IMR-90 (cell line): ENCODE data around the gene C9orf78. TPM values are rescaled to one million over a fixed set of nuclear protein-coding genes. Genes with fewer than 3 reads are reported as not detected.

ENCODE experiments used
- ATAC-seq: fragments of 200-7000 bp; cut with Tn5 transposase; 2 replicates; pipeline ENCODE4 v1.9.1; 2020; ENCODE audit warnings: low read depth, mild to moderate bottlenecking, moderate library complexity
- BruUV-seq: library from RNA; stranded (reverse); fragments of 400-500 nt; replicated peaks from 2 replicates; lab custom pipeline; 2021; lab: Mats Ljungman, UMichigan
- CTCF ChIA-PET: fragments of 300-600 bp; formaldehyde crosslinking; extraction: SDS; loops from one replicate; lab custom pipeline; 2021; ENCODE audit warnings: antibody characterized with exemption; lab: Yijun Ruan, JAX
- POLR2A ChIA-PET: fragments of 300-600 bp; sonication (Branson Sonifier 250); formaldehyde crosslinking; loops from one replicate; lab custom pipeline; 2022; ENCODE audit warnings: antibody characterized with exemption; ENCODE audit not compliant: unreplicated experiment; lab: Charles Lee
- DNase-seq: peaks from one replicate; pipeline ENCODE4 v3.0.0; 2013
- H2AFZ ChIP-seq: replicated peaks from 2 replicates; pipeline ENCODE3; 2013; ENCODE audit warnings: low read length, mild to moderate bottlenecking; ENCODE audit not compliant: poor library complexity
- H2AK5ac ChIP-seq: 2 replicates; pipeline ENCODE4 v1.6.1; 2013; ENCODE audit warnings: low read depth, low read length, inconsistent platforms
- H2AK9ac ChIP-seq: replicated peaks from 2 replicates; pipeline ENCODE3; 2013; ENCODE audit warnings: mild to moderate bottlenecking, low read depth, low read length, moderate library complexity; ENCODE audit not compliant: poor library complexity
- H2BK120ac ChIP-seq: 2 replicates; pipeline ENCODE4 v1.6.1; 2013; ENCODE audit warnings: low read depth, low read length, inconsistent platforms
- H2BK15ac ChIP-seq: 3 replicates; pipeline ENCODE4 v1.6.1; 2013; ENCODE audit warnings: low read depth, low read length, inconsistent platforms
- H2BK20ac ChIP-seq: 2 replicates; pipeline ENCODE4 v1.6.1; 2013; ENCODE audit warnings: low read depth, mild to moderate bottlenecking, inconsistent platforms, low read length, moderate library complexity
- H2BK5ac ChIP-seq: 2 replicates; pipeline ENCODE4 v1.6.1; 2013; ENCODE audit warnings: mild to moderate bottlenecking, low read depth, low read length, inconsistent platforms; ENCODE audit not compliant: poor library complexity, severe bottlenecking
- H3K14ac ChIP-seq: replicated peaks from 2 replicates; pipeline ENCODE4 v1.6.1; 2013; ENCODE audit warnings: low read depth, low read length, inconsistent platforms
- H3K18ac ChIP-seq: 2 replicates; pipeline ENCODE4 v1.6.1; 2013; ENCODE audit warnings: low read depth, low read length, control low read depth
- H3K23ac ChIP-seq: 2 replicates; pipeline ENCODE4 v1.6.1; 2013; ENCODE audit warnings: low read depth, low read length, inconsistent platforms
- H3K27ac ChIP-seq: 2 replicates; pipeline ENCODE4 v1.5.1; 2013; ENCODE audit warnings: mild to moderate bottlenecking, control low read depth, low read length; ENCODE audit not compliant: insufficient read depth
- H3K27me3 ChIP-seq: 2 replicates; pipeline ENCODE4 v1.6.1; 2013; ENCODE audit warnings: low read length; ENCODE audit not compliant: control insufficient read depth, insufficient read depth
- H3K36me3 ChIP-seq: 2 replicates; pipeline ENCODE4 v1.6.1; 2013; ENCODE audit warnings: low read length, mixed read lengths; ENCODE audit not compliant: control insufficient read depth, insufficient read depth
- H3K4ac ChIP-seq: 2 replicates; pipeline ENCODE4 v1.6.1; 2013; ENCODE audit warnings: low read depth, low read length, inconsistent platforms
- H3K4me1 ChIP-seq: 2 replicates; pipeline ENCODE4 v1.6.1; 2013; ENCODE audit warnings: low read length, mixed read lengths; ENCODE audit not compliant: control insufficient read depth, insufficient read depth
- H3K4me2 ChIP-seq: 2 replicates; pipeline ENCODE4 v1.6.1; 2013; ENCODE audit warnings: low read depth, mild to moderate bottlenecking, control low read depth, low read length, moderate library complexity
- H3K4me3 ChIP-seq: 2 replicates; pipeline ENCODE4 v1.5.1; 2013; ENCODE audit warnings: low read depth, mild to moderate bottlenecking, control low read depth, low read length, moderate library complexity; ENCODE audit not compliant: insufficient read depth
- H3K56ac ChIP-seq: 2 replicates; pipeline ENCODE4 v1.6.1; 2013; ENCODE audit warnings: low read length, inconsistent platforms; ENCODE audit not compliant: insufficient read depth; ENCODE audit errors: extremely low read depth
- H3K79me1 ChIP-seq, 2 experiments: 2 replicates each; pipeline ENCODE4 v1.6.1; 2013; ENCODE audit warnings: low read length in 2 of 2, inconsistent platforms in 1 of 2, low read depth in 1 of 2
- H3K9ac ChIP-seq: 2 replicates; pipeline ENCODE4 v1.6.1; 2013; ENCODE audit warnings: low read depth, low read length, control low read depth
- H3K9me1 ChIP-seq: 2 replicates; pipeline ENCODE4 v1.6.1; 2013; ENCODE audit warnings: low read length, inconsistent platforms; ENCODE audit not compliant: insufficient read depth
- H3K9me3 ChIP-seq: 2 replicates; pipeline ENCODE4 v1.6.1; 2013; ENCODE audit warnings: low read length; ENCODE audit not compliant: control insufficient read depth, insufficient read depth
- H4K20me1 ChIP-seq: 2 replicates; pipeline ENCODE4 v1.6.1; 2013; ENCODE audit warnings: low read length, inconsistent platforms; ENCODE audit not compliant: insufficient read depth
- H4K5ac ChIP-seq: 2 replicates; pipeline ENCODE4 v1.6.1; 2013; ENCODE audit warnings: mild to moderate bottlenecking, low read depth, low read length, control low read depth
- H4K8ac ChIP-seq, 2 experiments: 2 replicates each; pipeline ENCODE4 v1.6.1; 2013; ENCODE audit warnings: low read depth in 2 of 2, low read length in 2 of 2, control low read depth in 1 of 2, inconsistent platforms in 1 of 2
- H4K91ac ChIP-seq: 2 replicates; pipeline ENCODE4 v1.6.1; 2013; ENCODE audit warnings: low read depth, low read length, inconsistent platforms; ENCODE audit not compliant: insufficient read depth
- BHLHE40 ChIP-seq: fragments of 150-350 bp; IDR thresholded peaks from 2 replicates; pipeline ENCODE4 v1.6.1; 2016; ENCODE audit warnings: mild to moderate bottlenecking, low read depth, low read length
- CEBPB ChIP-seq: IDR thresholded peaks from 2 replicates; pipeline ENCODE4 v1.6.1; 2012; ENCODE audit warnings: low read depth, low read length, improper control_type of control experiment
- CHD1 ChIP-seq: IDR thresholded peaks from 2 replicates; pipeline ENCODE4 v1.6.1; 2012; ENCODE audit warnings: low read depth, low read length, improper control_type of control experiment
- FOS ChIP-seq: fragments of 150-350 bp; IDR thresholded peaks from 2 replicates; pipeline ENCODE4 v1.6.1; 2016; ENCODE audit warnings: low read depth, low read length
- MAFK ChIP-seq: IDR thresholded peaks from 2 replicates; pipeline ENCODE4 v1.6.1; 2012; ENCODE audit warnings: low read depth, low read length, improper control_type of control experiment
- MAZ ChIP-seq: IDR thresholded peaks from 2 replicates; pipeline ENCODE4 v1.6.1; 2012; ENCODE audit warnings: low read depth, mild to moderate bottlenecking, low read length, improper control_type of control experiment, moderate library complexity, borderline replicate concordance
- MXI1 ChIP-seq: IDR thresholded peaks from 2 replicates; pipeline ENCODE4 v1.6.1; 2012; ENCODE audit warnings: low read depth, mild to moderate bottlenecking, low read length, moderate library complexity, borderline replicate concordance
- NFE2L2 ChIP-seq: fragments of 150-350 bp; IDR thresholded peaks from 2 replicates; pipeline ENCODE4 v1.6.1; 2016; ENCODE audit warnings: low read depth, mild to moderate bottlenecking, low read length
- POLR2A ChIP-seq: IDR thresholded peaks from 2 replicates; pipeline ENCODE4 v1.6.1; 2012; ENCODE audit warnings: mild to moderate bottlenecking, low read depth, low read length
- RAD21 ChIP-seq: IDR thresholded peaks from 2 replicates; pipeline ENCODE4 v1.6.1; 2012; ENCODE audit warnings: low read length, improper control_type of control experiment
- RCOR1 ChIP-seq: IDR thresholded peaks from 2 replicates; pipeline ENCODE4 v1.6.1; 2012; ENCODE audit warnings: mild to moderate bottlenecking, low read length, improper control_type of control experiment; ENCODE audit not compliant: insufficient replicate concordance
- RFX5 ChIP-seq: IDR thresholded peaks from 2 replicates; pipeline ENCODE4 v1.8.0; 2012; ENCODE audit warnings: low read depth, mild to moderate bottlenecking, low read length, moderate library complexity
- WGBS, 2 experiments: methylation state at CpG; one replicate each; pipeline versions ENCODE4 v1.1.5 to v1.1.7; 2013; ENCODE audit warnings: missing lambda C conversion rate in 2 of 2; ENCODE audit not compliant: insufficient read length in 1 of 2; ENCODE audit errors: extremely low coverage in 2 of 2; 5-methylcytosine and 5-hydroxymethylcytosine counted together
- dilution Hi-C: fragments of 300-500 bp; cut with HindIII; formaldehyde crosslinking; loops from one replicate; pipeline ENCODE4 v1.14.3; 2018; ENCODE audit warnings: low sequenced_read_pairs; ENCODE audit not compliant: unreplicated experiment
- in situ Hi-C: fragments of 300-500 bp; cut with MboI; formaldehyde crosslinking; loops from 3 replicates; pipeline ENCODE4 v1.14.3; 2019; ENCODE audit warnings: low sequenced_read_pairs, inconsistent platforms, mixed read lengths
- intact Hi-C: fragments of 100-400 bp; cut with micrococcal nuclease; formaldehyde crosslinking; loops from 2 replicates; pipeline ENCODE4 v1.10.0; 2022
- polyA plus RNA-seq, 3 experiments: library from polyadenylated mRNA; depleted of rRNA; stranded (reverse); fragments of >200 nt; gene quantifications; 2 replicates each; pipeline ENCODE4 v1.2.3, GENCODE V29; 2012; ENCODE audit warnings: low replicate concordance in 1 of 3
- total RNA-seq: library from RNA; depleted of rRNA; stranded (reverse); fragments of >200 nt; gene quantifications from 2 replicates; pipeline ENCODE4 v1.2.3, GENCODE V29; 2012
- TF ChIP-seq, protein P1 (sequence below): fragments of 150-350 bp; IDR thresholded peaks from 2 replicates; pipeline ENCODE4 v1.6.1; 2016; ENCODE audit warnings: low read depth, mild to moderate bottlenecking, low read length, moderate library complexity, borderline replicate concordance
- TF ChIP-seq, protein P2 (sequence below): conservative IDR thresholded peaks from 2 replicates; pipeline ENCODE4 v1.5.1; 2012; ENCODE audit warnings: mild to moderate bottlenecking, low read depth, low read length, improper control_type of control experiment
- TF ChIP-seq, protein P3 (sequence below): fragments of 150-350 bp; IDR thresholded peaks from 2 replicates; pipeline ENCODE4 v1.6.1; 2017; ENCODE audit warnings: mild to moderate bottlenecking, antibody characterized with exemption, low read length, low read depth

Gene C9orf78
- total and polyA plus RNA-seq, 2 of the 4 experiments (the other 2 are of a cell fraction): 29.8 to 46.0 TPM

DNA sequence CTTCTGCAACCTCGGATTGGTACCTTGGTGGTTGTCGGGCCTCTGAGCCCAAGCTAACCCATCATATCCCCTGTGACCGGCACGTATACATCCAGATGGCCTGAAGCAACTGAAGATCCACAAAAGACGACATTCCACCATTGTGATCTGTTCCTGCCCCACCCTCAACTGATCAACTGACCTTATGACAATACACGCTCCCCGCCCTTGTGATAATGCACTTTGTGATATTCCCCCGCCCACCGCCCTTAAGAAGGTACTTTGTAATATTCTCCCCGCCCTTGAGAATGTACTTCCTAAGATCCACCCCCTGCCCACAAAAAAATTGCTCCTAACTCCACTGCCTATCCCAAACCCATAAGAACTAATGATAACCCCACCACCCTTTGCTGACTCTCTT lies 48.6 kb downstream of the C9orf78 start:
- Histone ChIP-seq H3K27me3 (peaks cover 12% of the 10 kb centered on the region), H2AK5ac (no peak overlapping the region), H2BK15ac (no peak overlapping the region), H4K20me1 (no peaks in the 10 kb centered on the region), H3K27ac (no peak overlapping the region), H3K4ac (no peak overlapping the region), H3K18ac (no peak overlapping the region), H2BK120ac (no peak overlapping the region), H2BK20ac (no peak overlapping the region), H3K14ac (no peak overlapping the region), H3K9ac (no peak overlapping the region), H3K79me1 (no peaks in the 10 kb centered on the region), H3K36me3 (no peaks in the 10 kb centered on the region), H3K56ac (no peak overlapping the region), H4K91ac (no peak overlapping the region), H3K4me2 (no peak overlapping the region), H3K4me1 (peaks cover 3% of the 10 kb centered on the region; the same call in 1 of the 2 replicates), H2AK9ac (no peak overlapping the region), H3K9me1 (peaks cover 7% of the 10 kb centered on the region; the same call in 1 of the 2 replicates), H3K23ac (no peak overlapping the region), H3K4me3 (no peak overlapping the region), H4K8ac (no peak overlapping the region), H2BK5ac (no peak overlapping the region), H3K9me3 (no peaks in the 10 kb centered on the region), H4K5ac (no peak overlapping the region), H2AFZ (no peak overlapping the region)
- BruUV-seq: no TSS peak
- dilution Hi-C loops: no loop called here
- CTCF ChIA-PET: interaction anchor here (1.3 kb wide), 1 partner anchor 60 kb away, joined by 7 read pairs; no protein-coding TSS in a partner anchor
- ATAC-seq (no peak), DNase-seq (no peak)
- TF ChIP-seq MAZ (no peak), NFE2L2 (no peak), CHD1 (no peak), MAFK (no peak), CEBPB (no peak), RAD21 (no peak), RFX5 (no peak), BHLHE40 (no peak), POLR2A (no peak), FOS (no peak), MXI1 (no peak), RCOR1 (no peak)
- TF ChIP-seq, protein P1, sequence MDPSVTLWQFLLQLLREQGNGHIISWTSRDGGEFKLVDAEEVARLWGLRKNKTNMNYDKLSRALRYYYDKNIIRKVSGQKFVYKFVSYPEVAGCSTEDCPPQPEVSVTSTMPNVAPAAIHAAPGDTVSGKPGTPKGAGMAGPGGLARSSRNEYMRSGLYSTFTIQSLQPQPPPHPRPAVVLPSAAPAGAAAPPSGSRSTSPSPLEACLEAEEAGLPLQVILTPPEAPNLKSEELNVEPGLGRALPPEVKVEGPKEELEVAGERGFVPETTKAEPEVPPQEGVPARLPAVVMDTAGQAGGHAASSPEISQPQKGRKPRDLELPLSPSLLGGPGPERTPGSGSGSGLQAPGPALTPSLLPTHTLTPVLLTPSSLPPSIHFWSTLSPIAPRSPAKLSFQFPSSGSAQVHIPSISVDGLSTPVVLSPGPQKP: no peak
- TF ChIP-seq, protein P2, sequence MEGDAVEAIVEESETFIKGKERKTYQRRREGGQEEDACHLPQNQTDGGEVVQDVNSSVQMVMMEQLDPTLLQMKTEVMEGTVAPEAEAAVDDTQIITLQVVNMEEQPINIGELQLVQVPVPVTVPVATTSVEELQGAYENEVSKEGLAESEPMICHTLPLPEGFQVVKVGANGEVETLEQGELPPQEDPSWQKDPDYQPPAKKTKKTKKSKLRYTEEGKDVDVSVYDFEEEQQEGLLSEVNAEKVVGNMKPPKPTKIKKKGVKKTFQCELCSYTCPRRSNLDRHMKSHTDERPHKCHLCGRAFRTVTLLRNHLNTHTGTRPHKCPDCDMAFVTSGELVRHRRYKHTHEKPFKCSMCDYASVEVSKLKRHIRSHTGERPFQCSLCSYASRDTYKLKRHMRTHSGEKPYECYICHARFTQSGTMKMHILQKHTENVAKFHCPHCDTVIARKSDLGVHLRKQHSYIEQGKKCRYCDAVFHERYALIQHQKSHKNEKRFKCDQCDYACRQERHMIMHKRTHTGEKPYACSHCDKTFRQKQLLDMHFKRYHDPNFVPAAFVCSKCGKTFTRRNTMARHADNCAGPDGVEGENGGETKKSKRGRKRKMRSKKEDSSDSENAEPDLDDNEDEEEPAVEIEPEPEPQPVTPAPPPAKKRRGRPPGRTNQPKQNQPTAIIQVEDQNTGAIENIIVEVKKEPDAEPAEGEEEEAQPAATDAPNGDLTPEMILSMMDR: no peak
- TF ChIP-seq, protein P3, sequence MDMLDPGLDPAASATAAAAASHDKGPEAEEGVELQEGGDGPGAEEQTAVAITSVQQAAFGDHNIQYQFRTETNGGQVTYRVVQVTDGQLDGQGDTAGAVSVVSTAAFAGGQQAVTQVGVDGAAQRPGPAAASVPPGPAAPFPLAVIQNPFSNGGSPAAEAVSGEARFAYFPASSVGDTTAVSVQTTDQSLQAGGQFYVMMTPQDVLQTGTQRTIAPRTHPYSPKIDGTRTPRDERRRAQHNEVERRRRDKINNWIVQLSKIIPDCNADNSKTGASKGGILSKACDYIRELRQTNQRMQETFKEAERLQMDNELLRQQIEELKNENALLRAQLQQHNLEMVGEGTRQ: no peak
- WGBS, 2 experiments: 71% methylated on average over 6 of the region's 10 CpGs; no CpG with 5 or more reads in 1 of the 2 experiments
- intact Hi-C loops: no loop called here
- in situ Hi-C loops: no loop called here
- POLR2A ChIA-PET: no interaction called here
